Effector CD4-positive, alpha-beta T cell (primary cell): ENCODE data around the gene FRY.

Source experiments
- DNase-seq: peaks from one replicate; pipeline ENCODE4 v3.0.0-alpha.2; 2020

The FRY gene

DNA sequence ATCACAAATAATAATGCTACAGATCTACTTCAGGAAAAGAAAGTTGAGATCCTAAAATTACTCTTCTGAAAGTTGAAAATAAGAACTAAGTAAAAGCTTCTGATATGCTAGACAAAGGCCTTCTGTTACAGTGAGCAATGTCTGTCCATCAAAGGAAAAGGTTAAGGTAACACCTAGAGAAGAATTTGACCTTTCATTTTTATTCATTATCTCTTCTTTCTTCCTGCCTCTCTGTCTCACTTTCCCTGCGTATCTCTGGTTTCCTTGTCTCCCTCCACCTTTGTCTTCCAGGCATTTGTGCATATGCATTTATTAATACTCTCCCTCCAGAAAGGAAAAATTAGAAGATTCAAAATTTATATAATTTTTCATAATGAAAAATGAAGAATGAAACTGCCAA is 234.6 kb downstream of the FRY start:
- DNase-seq: no peak

DNA sequence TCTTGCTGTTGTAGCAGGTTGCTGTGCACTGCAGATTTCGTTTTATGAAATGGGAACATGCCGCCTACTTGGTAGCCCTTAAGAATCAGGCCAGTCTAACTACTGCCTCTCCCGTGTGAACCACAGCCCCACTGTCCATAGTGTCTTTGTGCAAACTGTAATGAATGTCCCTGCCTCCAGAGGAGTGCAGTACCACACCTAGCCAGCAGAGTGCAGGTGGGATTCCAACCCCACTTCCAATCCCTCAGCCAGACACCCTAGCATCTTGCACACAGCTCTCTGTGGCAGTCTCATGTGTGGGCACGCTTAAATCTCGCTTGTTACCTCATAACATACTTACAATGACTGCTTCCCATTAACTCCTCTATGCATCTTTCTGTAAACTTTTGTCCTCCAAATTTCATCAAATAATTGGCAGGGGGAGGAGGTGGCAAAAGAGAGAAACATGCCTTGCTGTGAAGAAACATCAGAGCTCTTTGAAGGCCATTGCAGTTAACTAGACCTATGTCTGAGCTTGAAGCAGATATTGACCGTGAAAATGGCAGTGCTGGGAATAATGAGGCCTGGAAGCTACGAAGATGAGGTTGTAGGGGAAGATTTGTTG is 236.4 kb downstream of the FRY start:
- peak; percentile 39 for DNase-seq

GRCh38 chr13:32272021-32272683 is 240.6 kb downstream of the FRY start:
- no peak for DNase-seq

DNA sequence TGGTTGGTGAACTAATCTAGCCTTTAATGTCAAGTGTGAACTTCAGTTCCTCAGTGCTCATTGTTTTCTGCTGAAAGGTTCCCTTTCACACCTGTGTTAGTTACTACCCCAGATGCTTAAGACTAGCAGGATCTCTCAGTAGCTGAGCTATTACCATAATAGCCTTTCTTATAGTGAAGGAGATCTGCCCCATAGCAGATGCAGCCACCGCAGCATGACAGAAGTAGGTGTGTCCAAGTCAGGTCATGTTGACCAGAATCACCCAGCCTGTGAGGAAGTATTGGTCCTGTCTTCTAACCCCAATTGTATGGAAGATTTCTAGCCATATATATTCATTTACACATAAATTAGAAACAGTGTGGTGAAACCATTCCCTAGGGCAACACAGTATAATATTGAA is 246.3 kb downstream of the FRY start:
- no peak for DNase-seq

- DNase-seq: no peak
Measured at GRCh38 chr13:32278426-32278825, 246.9 kb downstream of the FRY start.

- no peak for DNase-seq
Measured at GRCh38 chr13:32281096-32281495, 249.5 kb downstream of the FRY start.

DNA sequence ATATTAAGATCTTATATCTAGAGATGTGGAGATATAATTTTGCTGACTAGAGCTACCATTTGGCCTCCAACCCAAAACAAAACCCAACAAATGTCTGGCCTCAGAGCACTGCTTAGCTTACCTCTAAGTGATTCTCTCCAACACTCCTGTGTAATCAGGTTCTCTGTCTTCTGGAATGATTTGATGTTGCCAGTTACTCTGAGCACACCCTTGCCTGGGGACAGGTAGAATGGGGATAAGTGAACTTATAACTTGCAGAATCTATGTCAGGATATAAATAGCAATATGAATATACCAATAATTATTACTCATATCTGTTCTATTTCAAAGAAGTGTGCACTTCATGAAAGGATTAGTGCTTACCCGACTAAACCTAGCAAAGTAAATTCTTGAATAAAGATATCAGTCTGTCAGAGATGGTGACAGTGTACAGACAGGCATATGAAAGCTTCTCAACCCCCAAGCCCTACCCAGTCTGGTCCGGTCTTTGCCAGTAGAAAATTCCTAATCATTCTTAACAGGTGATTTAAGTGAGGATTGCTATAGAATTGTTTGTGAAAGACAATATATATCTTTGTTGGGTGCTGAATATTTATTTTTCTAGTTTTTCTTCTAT is 250.6 kb downstream of the FRY start:
- no peak for DNase-seq

DNA sequence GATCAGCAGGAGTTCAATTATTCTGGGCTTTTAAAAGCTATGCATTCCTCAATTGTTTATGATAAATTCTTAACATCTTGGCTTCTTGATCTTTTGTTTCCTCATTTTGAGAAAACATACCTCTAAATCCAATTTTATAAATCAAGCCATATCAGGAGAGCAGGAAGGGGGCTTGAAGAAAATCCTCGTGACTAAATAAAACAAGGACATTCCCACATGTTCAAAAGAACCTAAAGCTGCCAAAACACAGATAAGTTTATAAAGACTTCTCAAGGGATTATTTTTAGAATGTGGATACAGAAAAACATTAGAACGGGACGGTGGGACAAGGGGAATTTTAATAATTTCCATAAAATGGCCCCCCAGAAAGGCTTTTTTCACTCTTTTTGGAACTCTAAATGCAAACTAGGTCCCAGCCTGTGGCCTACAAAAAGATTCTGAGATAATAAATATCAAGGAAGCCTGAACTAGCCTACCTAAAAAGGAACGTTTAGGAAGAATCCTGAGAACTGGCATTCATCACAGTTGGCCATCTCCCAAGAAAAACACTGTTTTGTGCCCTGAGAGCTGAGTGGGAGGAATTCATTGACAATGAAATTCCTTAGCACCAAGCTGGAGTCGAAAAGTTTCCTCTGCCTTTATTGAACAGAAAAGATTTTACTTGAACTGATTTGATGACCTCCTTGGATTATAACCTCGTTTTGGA is 253.5 kb downstream of the FRY start:
- no peak for DNase-seq

DNA sequence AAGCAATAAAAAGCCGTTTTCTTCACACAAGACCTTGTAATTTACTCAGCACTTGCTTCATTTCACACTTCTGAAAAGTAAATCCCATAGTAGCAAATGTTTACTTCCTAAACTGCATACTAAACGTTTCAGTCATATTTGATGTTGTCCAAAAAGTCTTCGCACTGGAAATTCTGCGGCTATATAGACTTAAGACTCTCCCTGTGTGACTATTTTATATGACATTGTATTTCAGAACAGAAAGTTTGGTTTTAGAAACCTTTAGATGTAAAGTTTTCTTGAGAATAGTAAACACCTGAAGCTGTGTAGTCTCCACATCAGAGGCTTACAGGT is 254.0 kb downstream of the FRY start:
- no peak for DNase-seq

DNA sequence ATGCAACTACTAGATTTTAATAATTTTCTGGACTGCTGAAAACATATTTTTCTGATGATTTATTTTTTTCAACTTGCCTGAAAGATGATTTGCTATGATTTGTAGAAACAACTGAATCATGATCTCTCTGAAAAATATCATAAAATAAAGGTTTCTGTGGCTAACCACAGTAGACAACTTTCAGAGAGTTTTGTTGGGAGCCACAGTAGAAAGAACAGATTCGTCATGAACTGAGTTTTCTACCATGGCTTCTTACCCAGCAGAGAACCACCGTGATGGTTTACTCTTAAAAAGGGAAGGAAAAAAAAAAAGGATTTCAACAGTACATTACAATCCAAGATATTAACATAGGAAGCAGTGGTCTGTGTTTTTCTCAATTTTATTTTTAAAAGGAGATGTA is 265.6 kb downstream of the FRY start:
- DNase-seq: no peak

DNA sequence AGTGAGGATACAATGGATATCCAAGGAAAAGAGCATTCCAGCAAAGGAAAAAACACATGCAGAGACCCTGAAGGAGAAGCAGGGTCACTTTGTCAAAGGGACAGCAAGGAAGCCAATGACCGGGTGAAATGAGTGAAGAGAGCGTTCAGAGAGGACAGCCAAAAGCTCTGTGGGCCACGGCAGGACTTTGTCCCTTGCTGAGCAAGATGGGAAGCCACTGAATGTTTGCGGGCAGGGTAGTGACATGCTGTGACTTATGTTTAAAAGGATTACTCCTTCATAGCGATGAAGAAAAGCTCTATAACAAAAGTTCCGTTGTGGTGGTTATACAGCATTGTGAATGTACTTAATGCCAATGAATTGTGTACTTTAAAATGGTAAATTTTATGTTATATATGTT is 267.1 kb downstream of the FRY start:
- no peak for DNase-seq

DNA sequence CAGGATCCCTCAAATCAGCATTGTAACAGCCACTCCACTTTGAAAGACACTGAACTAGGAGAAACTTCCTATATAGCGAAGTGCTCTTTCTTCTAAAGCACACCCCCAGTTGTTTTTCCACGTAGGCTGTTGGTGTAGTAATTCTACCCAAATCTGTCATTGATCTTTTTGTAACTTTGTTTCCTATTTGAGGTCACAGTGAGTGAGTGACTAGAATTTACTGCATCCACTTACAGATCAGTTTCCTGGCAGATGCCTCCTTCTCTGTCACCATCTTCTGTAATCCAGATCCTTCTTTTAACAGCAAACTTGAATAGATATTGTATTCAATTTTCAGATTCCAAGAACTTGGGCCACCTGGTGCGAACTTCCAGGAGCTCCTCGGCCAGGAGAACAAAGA is 268.3 kb downstream of the FRY start:
- no peak for DNase-seq

DNA sequence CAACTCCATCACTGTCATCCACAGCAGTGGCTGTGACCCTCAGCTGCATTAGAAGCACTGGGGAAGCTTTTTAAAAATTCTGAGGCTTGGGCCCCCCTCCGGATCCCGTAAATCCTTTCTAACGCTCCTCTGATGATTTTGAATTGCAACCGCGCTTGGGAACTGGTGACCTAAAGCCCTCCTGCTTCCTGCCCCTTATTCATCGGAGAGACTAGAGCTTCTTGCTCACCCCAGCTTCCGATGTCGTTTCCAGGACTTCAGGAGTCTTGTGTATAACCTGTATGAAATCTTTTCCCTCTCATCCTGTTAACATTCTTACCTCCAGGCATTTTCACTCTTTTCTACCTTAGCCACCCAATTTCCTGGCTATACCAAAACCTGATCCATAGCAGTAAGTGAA is 268.8 kb downstream of the FRY start:
- no peak for DNase-seq

- DNase-seq: no peak
Measured at GRCh38 chr13:32300920-32301319, 269.3 kb downstream of the FRY start.

GRCh38 chr13:32302461-32302860 is 270.9 kb downstream of the FRY start:
- no peak for DNase-seq

- DNase-seq: no peak
Measured at GRCh38 chr13:32305646-32306045, 274.1 kb downstream of the FRY start.

DNA sequence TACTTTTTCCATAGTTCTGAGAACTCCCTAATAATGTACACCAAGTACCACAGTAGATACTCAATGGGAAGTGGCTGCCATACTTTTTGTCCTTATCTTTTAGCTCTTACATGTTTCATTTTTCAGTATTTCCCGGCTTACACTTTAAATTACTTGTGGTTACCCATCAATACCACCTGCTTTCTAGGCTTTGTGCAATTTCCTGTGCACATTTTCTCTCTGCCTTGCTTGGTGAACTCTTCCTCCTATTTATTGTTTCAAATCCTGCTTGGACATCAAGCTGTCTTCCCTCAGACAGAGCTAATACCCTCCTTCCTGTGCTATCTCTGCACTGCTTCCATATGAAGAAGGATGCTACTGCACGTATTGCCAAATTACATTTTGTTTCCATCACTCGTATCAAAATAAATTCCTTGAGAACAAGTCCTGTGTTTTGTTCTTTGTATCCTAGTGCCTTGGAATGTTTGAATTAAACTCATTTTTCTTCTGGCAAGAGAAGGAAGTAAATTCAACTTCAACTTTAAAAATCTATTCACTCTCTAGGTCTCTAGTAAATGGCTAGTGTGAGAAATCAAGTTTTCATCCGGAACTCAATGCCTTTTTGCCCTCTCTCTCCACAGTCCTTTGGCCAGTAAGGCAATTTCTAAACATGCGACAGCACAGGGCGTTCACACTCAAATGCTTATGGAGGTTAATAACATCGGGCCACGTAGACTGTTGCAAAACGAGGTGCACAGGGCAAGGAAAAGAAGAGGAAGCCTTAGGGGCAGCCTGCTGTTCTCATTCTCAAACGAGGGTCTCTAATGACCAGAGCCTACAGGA is 277.9 kb downstream of the FRY start:
- no peak for DNase-seq

GRCh38 chr13:32310134-32310706 is 278.6 kb downstream of the FRY start:
- no peak for DNase-seq

DNA sequence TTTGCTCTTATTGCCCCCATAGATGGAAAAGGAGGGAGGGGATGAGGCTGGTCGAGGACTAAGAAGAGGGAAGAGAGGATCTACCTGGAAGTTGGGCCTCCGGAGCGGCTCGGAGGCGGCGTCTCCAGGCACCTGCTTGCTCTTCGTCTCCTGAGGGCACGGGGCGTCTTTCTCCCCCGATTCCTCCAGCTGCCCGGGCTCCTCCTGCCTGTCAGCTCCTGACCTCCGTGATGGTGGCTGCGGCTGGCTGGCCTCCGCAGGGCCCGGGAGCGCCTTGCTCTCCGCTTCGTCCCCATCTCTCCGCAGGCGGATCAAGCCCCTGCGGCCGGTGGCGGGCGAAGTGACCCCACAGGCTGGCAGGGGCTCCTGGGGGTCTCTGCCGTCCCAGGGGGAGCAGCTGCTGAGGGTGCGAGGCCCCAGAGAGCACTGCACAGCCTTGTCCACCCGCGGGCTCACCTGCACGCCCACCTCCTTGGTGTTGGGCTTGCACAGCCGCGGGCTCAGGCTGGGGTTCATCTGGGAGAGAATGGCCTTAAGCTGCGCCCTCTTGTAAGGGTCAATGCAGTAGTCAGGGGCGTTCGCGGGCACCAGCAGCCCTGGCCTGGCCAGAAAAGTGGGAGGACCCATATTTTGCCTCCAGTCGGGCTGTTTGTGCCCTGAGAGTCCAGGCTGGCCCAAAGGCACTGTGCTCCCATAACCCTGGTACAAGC is 279.8 kb downstream of the FRY start:
- DNase-seq: no peak

DNA sequence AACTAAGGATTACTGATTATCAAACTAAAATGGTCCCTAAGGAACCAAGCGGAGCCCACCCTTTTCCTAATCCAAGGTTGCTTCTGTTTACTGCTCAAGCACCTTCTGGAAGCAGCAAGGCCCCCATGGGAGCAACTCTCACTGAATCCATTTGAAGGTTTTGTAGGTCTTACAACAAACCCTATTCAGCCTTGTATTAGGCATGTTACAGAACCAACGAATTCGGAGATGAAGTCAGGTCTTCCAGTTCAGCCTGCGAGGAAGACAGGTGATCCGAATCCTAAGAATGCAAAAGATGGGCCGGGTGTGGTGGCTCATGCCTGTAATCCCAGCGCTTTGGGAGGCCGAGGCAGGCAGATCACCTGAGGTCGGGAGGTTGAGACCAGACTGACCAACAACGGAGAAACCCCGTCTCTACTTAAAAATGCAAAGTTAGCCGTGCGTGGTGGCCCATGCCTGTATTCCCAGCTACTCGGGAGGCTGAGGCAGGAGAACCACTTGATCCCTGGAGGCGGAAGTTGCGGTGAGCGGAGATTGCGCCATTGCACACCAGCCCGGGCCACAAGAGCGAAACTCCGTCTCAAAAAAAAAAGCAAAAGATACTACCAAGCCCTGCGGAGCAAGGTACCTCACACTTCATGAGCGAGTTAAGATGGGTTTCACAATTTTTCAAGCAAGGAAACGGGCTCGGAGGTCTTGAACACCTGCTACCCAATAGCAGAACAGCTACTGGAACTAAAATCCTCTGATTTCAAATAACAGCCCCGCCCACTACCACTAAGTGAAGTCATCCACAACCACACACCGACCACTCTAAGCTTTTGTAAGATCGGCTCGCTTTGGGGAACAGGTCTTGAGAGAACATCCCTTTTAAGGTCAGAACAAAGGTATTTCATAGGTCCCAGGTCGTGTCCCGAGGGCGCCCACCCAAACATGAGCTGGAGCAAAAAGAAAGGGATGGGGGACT is 283.0 kb downstream of the FRY start:
- peak; percentile 49 for DNase-seq
